HepG2 (cell line): ENCODE measurements around the gene EPHA3. TPM values are rescaled to one million over a fixed set of nuclear protein-coding genes. Genes with fewer than 3 reads are reported as not detected.

Experiments used
- EP300 ChIP-seq, 3 experiments: sonication (generic) in 1 of 3; formaldehyde crosslinking in 1 of 3; IDR thresholded peaks; 2 replicates each; pipeline versions ENCODE4 v1.5.1 to v1.6.1; 2011 to 2020; ENCODE audit warnings: low read depth in 2 of 3, low read length in 2 of 3, borderline replicate concordance in 1 of 3, improper control_type of control experiment in 1 of 3, mild to moderate bottlenecking in 1 of 3, missing genetic modification reagents in 1 of 3, moderate library complexity in 1 of 3
- FOXA1 ChIP-seq, 2 experiments: fragments of 450-650 bp in 1 of 2; sonication (generic) in 1 of 2; formaldehyde crosslinking in 1 of 2; IDR thresholded peaks; 2 replicates each; pipeline versions ENCODE4 v1.4.0 to v1.6.1; 2016 to 2020; ENCODE audit warnings: missing genetic modification reagents in 1 of 2
- GATAD2A ChIP-seq: IDR thresholded peaks from 2 replicates; pipeline ENCODE4 v1.6.1; 2016
- GTF2F1 ChIP-seq: fragments of 150-350 bp; IDR thresholded peaks from 2 replicates; pipeline ENCODE4 v1.6.1; 2014; ENCODE audit warnings: low read length
- HHEX ChIP-seq: IDR thresholded peaks from 2 replicates; pipeline ENCODE4 v1.6.1; 2016; ENCODE audit warnings: control low read depth
- ISL2 ChIP-seq: sonication (generic); formaldehyde crosslinking; IDR thresholded peaks from 2 replicates; pipeline ENCODE4 v1.5.0; 2020; ENCODE audit warnings: missing genetic modification reagents
- MAFF ChIP-seq: IDR thresholded peaks from 2 replicates; pipeline ENCODE4 v1.6.1; 2011; ENCODE audit warnings: low read depth, low read length, improper control_type of control experiment
- NCOA2 ChIP-seq: sonication (generic); formaldehyde crosslinking; IDR thresholded peaks from 2 replicates; pipeline ENCODE4 v1.8.0; 2022; ENCODE audit warnings: inconsistent platforms
- NR2F1 ChIP-seq, 2 experiments: fragments of 450-650 bp in 1 of 2; formaldehyde crosslinking in 1 of 2; IDR thresholded peaks; 2 replicates each; pipeline versions ENCODE4 v1.5.0 to v1.6.1; 2016 to 2020; ENCODE audit warnings: mild to moderate bottlenecking in 1 of 2, missing compliant biosample characterization in 1 of 2, missing genetic modification reagents in 1 of 2, moderate library complexity in 1 of 2
- NR2F6 ChIP-seq, 2 experiments: IDR thresholded peaks; 2 replicates each; pipeline ENCODE4 v1.6.1; 2016; ENCODE audit warnings: antibody characterized with exemption in 1 of 2, mild to moderate bottlenecking in 1 of 2
- ONECUT2 ChIP-seq: sonication (generic); formaldehyde crosslinking; IDR thresholded peaks from 2 replicates; pipeline ENCODE4 v1.4.0; 2020; ENCODE audit warnings: missing genetic modification reagents
- RARA ChIP-seq: IDR thresholded peaks from 2 replicates; pipeline ENCODE4 v1.6.1; 2016; ENCODE audit warnings: missing genetic modification reagents, missing compliant biosample characterization
- SOX6 ChIP-seq, 2 experiments: fragments of 450-650 bp in 1 of 2; sonication (generic) in 1 of 2; formaldehyde crosslinking in 1 of 2; IDR thresholded peaks; 2 replicates each; pipeline versions ENCODE4 v1.4.0 to v1.6.1; 2017 to 2020; ENCODE audit warnings: antibody characterized with exemption in 1 of 2, mild to moderate bottlenecking in 1 of 2, missing genetic modification reagents in 1 of 2
- polyA plus RNA-seq, 8 experiments: library from polyadenylated mRNA; depleted of rRNA in 3 of 8; stranded (reverse) in 7 of 8; unstranded in 1 of 8; fragments of >200 nt; fragmentation: Illumina TruSeq in 4 of 8; extraction: Trizol in 4 of 8; gene quantifications; 2 replicates each; pipeline versions ENCODE4 v1.2.1 to v1.2.3, GENCODE V29; 2011 to 2016; ENCODE audit warnings: low read depth in 4 of 8, missing spikeins in 1 of 8, mixed read lengths in 1 of 8; ENCODE audit not compliant: insufficient read depth in 1 of 8
- total RNA-seq, 5 experiments: library from RNA; depleted of rRNA; stranded (reverse); fragments of >200 nt; fragmentation: Illumina TruSeq; extraction: Trizol; gene quantifications; 2 replicates each; pipeline ENCODE4 v1.2.3, GENCODE V29; 2016; ENCODE audit warnings: low read depth in 1 of 5
- TF ChIP-seq, protein P1 (sequence below): IDR thresholded peaks from 2 replicates; pipeline ENCODE4 v1.6.1; 2016; ENCODE audit warnings: low read depth, missing genetic modification reagents, missing compliant biosample characterization
- TF ChIP-seq, protein P2 (sequence below): IDR thresholded peaks from 2 replicates; pipeline ENCODE4 v1.4.0; 2020; ENCODE audit warnings: mild to moderate bottlenecking, missing genetic modification reagents
- TF ChIP-seq, protein P3 (sequence below): sonication (generic); formaldehyde crosslinking; IDR thresholded peaks from 2 replicates; pipeline ENCODE4 v1.5.0; 2020; ENCODE audit warnings: missing genetic modification reagents, mild to moderate bottlenecking, borderline replicate concordance

Gene EPHA3
- total and polyA plus RNA-seq, 2 of the 13 experiments (the other 11 are each of a cell fraction or from before 2014, with no cell fraction given): 0.01 TPM; not detected in 1

DNA sequence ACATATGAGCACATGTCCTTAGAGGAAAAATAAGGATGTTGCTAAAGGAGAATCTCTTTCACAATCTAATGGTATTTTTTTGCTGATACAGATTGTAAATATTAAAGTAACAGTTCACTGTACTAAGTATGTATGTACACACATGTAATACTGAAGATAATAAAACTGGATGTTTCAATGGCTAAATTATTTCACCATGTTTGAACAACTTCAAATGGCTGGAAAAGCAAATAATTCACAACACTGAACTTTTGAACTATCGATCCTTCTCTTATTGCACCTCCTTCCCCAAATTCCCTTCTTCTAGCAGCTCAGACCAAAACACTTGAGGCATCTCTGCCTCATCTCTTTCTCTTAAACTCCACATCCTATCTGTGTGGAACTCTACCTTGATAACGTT, 149.5 kb downstream of the EPHA3 start (continued):
- TF ChIP-seq, protein P1, sequence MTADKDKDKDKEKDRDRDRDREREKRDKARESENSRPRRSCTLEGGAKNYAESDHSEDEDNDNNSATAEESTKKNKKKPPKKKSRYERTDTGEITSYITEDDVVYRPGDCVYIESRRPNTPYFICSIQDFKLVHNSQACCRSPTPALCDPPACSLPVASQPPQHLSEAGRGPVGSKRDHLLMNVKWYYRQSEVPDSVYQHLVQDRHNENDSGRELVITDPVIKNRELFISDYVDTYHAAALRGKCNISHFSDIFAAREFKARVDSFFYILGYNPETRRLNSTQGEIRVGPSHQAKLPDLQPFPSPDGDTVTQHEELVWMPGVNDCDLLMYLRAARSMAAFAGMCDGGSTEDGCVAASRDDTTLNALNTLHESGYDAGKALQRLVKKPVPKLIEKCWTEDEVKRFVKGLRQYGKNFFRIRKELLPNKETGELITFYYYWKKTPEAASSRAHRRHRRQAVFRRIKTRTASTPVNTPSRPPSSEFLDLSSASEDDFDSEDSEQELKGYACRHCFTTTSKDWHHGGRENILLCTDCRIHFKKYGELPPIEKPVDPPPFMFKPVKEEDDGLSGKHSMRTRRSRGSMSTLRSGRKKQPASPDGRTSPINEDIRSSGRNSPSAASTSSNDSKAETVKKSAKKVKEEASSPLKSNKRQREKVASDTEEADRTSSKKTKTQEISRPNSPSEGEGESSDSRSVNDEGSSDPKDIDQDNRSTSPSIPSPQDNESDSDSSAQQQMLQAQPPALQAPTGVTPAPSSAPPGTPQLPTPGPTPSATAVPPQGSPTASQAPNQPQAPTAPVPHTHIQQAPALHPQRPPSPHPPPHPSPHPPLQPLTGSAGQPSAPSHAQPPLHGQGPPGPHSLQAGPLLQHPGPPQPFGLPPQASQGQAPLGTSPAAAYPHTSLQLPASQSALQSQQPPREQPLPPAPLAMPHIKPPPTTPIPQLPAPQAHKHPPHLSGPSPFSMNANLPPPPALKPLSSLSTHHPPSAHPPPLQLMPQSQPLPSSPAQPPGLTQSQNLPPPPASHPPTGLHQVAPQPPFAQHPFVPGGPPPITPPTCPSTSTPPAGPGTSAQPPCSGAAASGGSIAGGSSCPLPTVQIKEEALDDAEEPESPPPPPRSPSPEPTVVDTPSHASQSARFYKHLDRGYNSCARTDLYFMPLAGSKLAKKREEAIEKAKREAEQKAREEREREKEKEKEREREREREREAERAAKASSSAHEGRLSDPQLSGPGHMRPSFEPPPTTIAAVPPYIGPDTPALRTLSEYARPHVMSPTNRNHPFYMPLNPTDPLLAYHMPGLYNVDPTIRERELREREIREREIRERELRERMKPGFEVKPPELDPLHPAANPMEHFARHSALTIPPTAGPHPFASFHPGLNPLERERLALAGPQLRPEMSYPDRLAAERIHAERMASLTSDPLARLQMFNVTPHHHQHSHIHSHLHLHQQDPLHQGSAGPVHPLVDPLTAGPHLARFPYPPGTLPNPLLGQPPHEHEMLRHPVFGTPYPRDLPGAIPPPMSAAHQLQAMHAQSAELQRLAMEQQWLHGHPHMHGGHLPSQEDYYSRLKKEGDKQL: 0 out of 2 replicates have a peak, but pooled peaks have one; percentile 14
- TF ChIP-seq GTF2F1: no peak
- TF ChIP-seq, protein P2, sequence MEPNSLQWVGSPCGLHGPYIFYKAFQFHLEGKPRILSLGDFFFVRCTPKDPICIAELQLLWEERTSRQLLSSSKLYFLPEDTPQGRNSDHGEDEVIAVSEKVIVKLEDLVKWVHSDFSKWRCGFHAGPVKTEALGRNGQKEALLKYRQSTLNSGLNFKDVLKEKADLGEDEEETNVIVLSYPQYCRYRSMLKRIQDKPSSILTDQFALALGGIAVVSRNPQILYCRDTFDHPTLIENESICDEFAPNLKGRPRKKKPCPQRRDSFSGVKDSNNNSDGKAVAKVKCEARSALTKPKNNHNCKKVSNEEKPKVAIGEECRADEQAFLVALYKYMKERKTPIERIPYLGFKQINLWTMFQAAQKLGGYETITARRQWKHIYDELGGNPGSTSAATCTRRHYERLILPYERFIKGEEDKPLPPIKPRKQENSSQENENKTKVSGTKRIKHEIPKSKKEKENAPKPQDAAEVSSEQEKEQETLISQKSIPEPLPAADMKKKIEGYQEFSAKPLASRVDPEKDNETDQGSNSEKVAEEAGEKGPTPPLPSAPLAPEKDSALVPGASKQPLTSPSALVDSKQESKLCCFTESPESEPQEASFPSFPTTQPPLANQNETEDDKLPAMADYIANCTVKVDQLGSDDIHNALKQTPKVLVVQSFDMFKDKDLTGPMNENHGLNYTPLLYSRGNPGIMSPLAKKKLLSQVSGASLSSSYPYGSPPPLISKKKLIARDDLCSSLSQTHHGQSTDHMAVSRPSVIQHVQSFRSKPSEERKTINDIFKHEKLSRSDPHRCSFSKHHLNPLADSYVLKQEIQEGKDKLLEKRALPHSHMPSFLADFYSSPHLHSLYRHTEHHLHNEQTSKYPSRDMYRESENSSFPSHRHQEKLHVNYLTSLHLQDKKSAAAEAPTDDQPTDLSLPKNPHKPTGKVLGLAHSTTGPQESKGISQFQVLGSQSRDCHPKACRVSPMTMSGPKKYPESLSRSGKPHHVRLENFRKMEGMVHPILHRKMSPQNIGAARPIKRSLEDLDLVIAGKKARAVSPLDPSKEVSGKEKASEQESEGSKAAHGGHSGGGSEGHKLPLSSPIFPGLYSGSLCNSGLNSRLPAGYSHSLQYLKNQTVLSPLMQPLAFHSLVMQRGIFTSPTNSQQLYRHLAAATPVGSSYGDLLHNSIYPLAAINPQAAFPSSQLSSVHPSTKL (CRISPR knock-in tag): peak; percentile 38; the same call in 1 of the 2 replicates
- peak; percentile 54 for TF ChIP-seq NR2F6 (IDR thresholded peaks at IDR 0.05)
- no peak for TF ChIP-seq NR2F6 (CRISPR knock-in tag; IDR thresholded peaks at IDR 0.05)
- peak in 1 of 2 experiments; percentile 52; a peak in 1 of 4 replicates for TF ChIP-seq EP300 (IDR thresholded peaks at IDR 0.05; ENCODE audit: low read depth in 2 of 2, low read length in 2 of 2)
- TF ChIP-seq EP300 (CRISPR knock-in tag; IDR thresholded peaks at IDR 0.05; ENCODE audit: borderline replicate concordance): no peak
- TF ChIP-seq MAFF: peak; percentile 56; the same call in 1 of the 2 replicates
- no peak for TF ChIP-seq FOXA1 (IDR thresholded peaks at IDR 0.05)
- 0 out of 2 replicates have a peak, but pooled peaks have one; percentile 19 for TF ChIP-seq FOXA1 (CRISPR knock-in tag; IDR thresholded peaks at IDR 0.05)
- TF ChIP-seq, protein P3, sequence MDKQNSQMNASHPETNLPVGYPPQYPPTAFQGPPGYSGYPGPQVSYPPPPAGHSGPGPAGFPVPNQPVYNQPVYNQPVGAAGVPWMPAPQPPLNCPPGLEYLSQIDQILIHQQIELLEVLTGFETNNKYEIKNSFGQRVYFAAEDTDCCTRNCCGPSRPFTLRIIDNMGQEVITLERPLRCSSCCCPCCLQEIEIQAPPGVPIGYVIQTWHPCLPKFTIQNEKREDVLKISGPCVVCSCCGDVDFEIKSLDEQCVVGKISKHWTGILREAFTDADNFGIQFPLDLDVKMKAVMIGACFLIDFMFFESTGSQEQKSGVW (CRISPR knock-in tag): no peak
- TF ChIP-seq HHEX (CRISPR knock-in tag): no peak
- peak; percentile 69; the same call in 1 of the 2 replicates for TF ChIP-seq RARA (CRISPR knock-in tag)
- TF ChIP-seq GATAD2A: peak; percentile 44; the same call in 1 of the 2 replicates
- 0 out of 2 replicates have a peak, but pooled peaks have one; percentile 23 for TF ChIP-seq ISL2 (CRISPR knock-in tag)
- TF ChIP-seq ONECUT2 (CRISPR knock-in tag): peak; percentile 92
- peak in 1 of 2 experiments; percentile 29; a peak in 1 of 4 replicates for TF ChIP-seq NR2F1 (CRISPR knock-in tag; IDR thresholded peaks at IDR 0.05)
- TF ChIP-seq NCOA2 (CRISPR knock-in tag): peak; percentile 33; the same call in 1 of the 2 replicates
- no peak for TF ChIP-seq SOX6 (IDR thresholded peaks at IDR 0.05)
- TF ChIP-seq SOX6 (CRISPR knock-in tag; IDR thresholded peaks at IDR 0.05): peak; percentile 16; the same call in 1 of the 2 replicates
